COLO668 (cell line): ENCODE results near the gene PLS1.
A peak's percentile ranks its signal among the peaks of the same experiment; 100 is the strongest.
"Not testable (repeated sequence)": the region's sequence is repeated elsewhere in the genome, so short reads cannot be mapped to it uniquely, and the experiment has no call there.

Source experiments
- DNase-seq: peaks from one replicate; lab custom pipeline; 2025; ENCODE audit not compliant: unreplicated experiment; lab: John Stamatoyannopoulos, UW

The PLS1 gene

GRCh38 chr3:142595951-142596725, at the start of gene PLS1:
PLS1 (plus strand) TSS chr3:142596393; CDS start chr3:142664238, 67,845 bp downstream.
- peak; percentile 87 for DNase-seq

- no peak for DNase-seq
Observed at GRCh38 chr3:142549986-142550385, 46.2 kb upstream of the PLS1 start.

GRCh38 chr3:142552579-142552978, 43.6 kb upstream of the PLS1 start:
- DNase-seq = not testable (repeated sequence)

GRCh38 chr3:142553741-142554140, 42.5 kb upstream of the PLS1 start:
- DNase-seq = no peak

GRCh38 chr3:142560118-142560517, 36.1 kb upstream of the PLS1 start:
- no peak for DNase-seq

GRCh38 chr3:142563496-142563997, 32.6 kb upstream of the PLS1 start:
- no peak for DNase-seq

- no peak for DNase-seq
Observed at GRCh38 chr3:142566096-142566495, 30.1 kb upstream of the PLS1 start.

- DNase-seq = peak; percentile 1
Observed at GRCh38 chr3:142568393-142569017, 27.7 kb upstream of the PLS1 start.

- not testable (repeated sequence) for DNase-seq
Observed at GRCh38 chr3:142569422-142569821, 26.8 kb upstream of the PLS1 start.

GRCh38 chr3:142574223-142574622, 22.0 kb upstream of the PLS1 start:
- DNase-seq = not testable (repeated sequence)

- DNase-seq = no peak
Observed at GRCh38 chr3:142574665-142575064, 21.5 kb upstream of the PLS1 start.

GRCh38 chr3:142576792-142577191, 19.4 kb upstream of the PLS1 start:
- DNase-seq = no peak

- DNase-seq = no peak
Observed at GRCh38 chr3:142577696-142578328, 18.4 kb upstream of the PLS1 start.

GRCh38 chr3:142578329-142579223, 17.6 kb upstream of the PLS1 start, which contains the start of gene ATR:
ATR (minus strand) TSS chr3:142578733; CDS start chr3:142578704, 29 bp downstream.
- DNase-seq = peak; percentile 95

GRCh38 chr3:142580061-142580423, 16.2 kb upstream of the PLS1 start:
- no peak for DNase-seq

- not testable (repeated sequence) for DNase-seq
Observed at GRCh38 chr3:142581070-142581469, 15.1 kb upstream of the PLS1 start.

- DNase-seq = peak; percentile 24
Observed at GRCh38 chr3:142586803-142587406, 9.3 kb upstream of the PLS1 start.

- DNase-seq = no peak
Observed at GRCh38 chr3:142588703-142589102, 7.5 kb upstream of the PLS1 start.

GRCh38 chr3:142592268-142592667, 3.9 kb upstream of the PLS1 start:
- not testable (repeated sequence) for DNase-seq

- no peak for DNase-seq
Observed at GRCh38 chr3:142595141-142595540, 1.1 kb upstream of the PLS1 start.
